Activated CD8-positive, alpha-beta memory T cell treated with anti-CD3 and anti-CD28 coated beads, Interleukin-2, amount 10 ng/mL, durations not matched to agents 7 days and 5 days (primary cell): ENCODE measurements around the gene ZNF12. TPM values are rescaled to one million over a fixed set of nuclear protein-coding genes. Genes with fewer than 3 reads are reported as not detected.

Source experiments
- ATAC-seq: fragments of 150-1000 bp; cut with Tn5 transposase; one replicate; pipeline ENCODE4 v1.10.0; 2021; ENCODE audit warnings: moderate library complexity
- CTCF ChIA-PET: fragments of 350-600 bp; sonication (Branson Sonifier 250); formaldehyde crosslinking; loops from one replicate; lab custom pipeline; 2021; ENCODE audit warnings: antibody characterized with exemption; lab: Charles Lee
- DNase-seq: peaks from one replicate; pipeline ENCODE4 v3.0.0-alpha.2; 2020
- H3K27ac Mint-ChIP-seq: one replicate; pipeline ENCODE4 v1.8.0; 2021; ENCODE audit warnings: mild to moderate bottlenecking, mixed read lengths
- H3K27me3 Mint-ChIP-seq: one replicate; pipeline ENCODE4 v1.8.0; 2021; ENCODE audit warnings: mixed read lengths
- H3K36me3 Mint-ChIP-seq: one replicate; pipeline ENCODE4 v1.8.0; 2021; ENCODE audit warnings: mild to moderate bottlenecking, mixed read lengths
- H3K4me1 Mint-ChIP-seq: one replicate; pipeline ENCODE4 v1.8.0; 2021; ENCODE audit warnings: mixed read lengths
- H3K4me3 Mint-ChIP-seq: one replicate; pipeline ENCODE4 v1.8.0; 2021; ENCODE audit warnings: mild to moderate bottlenecking, moderate library complexity, mixed read lengths
- H3K9me3 Mint-ChIP-seq: one replicate; pipeline ENCODE4 v1.8.0; 2022; ENCODE audit warnings: low read depth, mixed read lengths
- total RNA-seq, 2 experiments: library from RNA; stranded (reverse); gene quantifications; one replicate each; pipeline ENCODE4 v1.2.3, GENCODE V29; 2021

ZNF12 gene
- total RNA-seq, 2 experiments from 2014 or later = 17.3 to 25.1 TPM

- no peak overlapping the region for H3K4me3 Mint-ChIP-seq
- no peak for ATAC-seq
- no peaks in the 10 kb centered on the region for H3K9me3 Mint-ChIP-seq
- H3K27me3 Mint-ChIP-seq = peaks cover 14% of the 10 kb centered on the region
- H3K4me1 Mint-ChIP-seq = no peaks in the 10 kb centered on the region
- no peak for DNase-seq
- CTCF ChIA-PET = interaction anchor here (0.5 to 1.6 kb wide), 2 partner anchors 11 to 632 kb away, joined by 3 read pairs; no protein-coding TSS in a partner anchor
- peaks cover 19% of the 10 kb centered on the region for H3K36me3 Mint-ChIP-seq
- no peak overlapping the region for H3K27ac Mint-ChIP-seq
These were observed 48.0 kb downstream of the ZNF12 start for GRCh38 chr7:6658618-6659345.

- no peak overlapping the region for H3K4me3 Mint-ChIP-seq
- CTCF ChIA-PET = no interaction called here
- peaks cover 29% of the 10 kb centered on the region for H3K36me3 Mint-ChIP-seq
- ATAC-seq (no peak), DNase-seq (no peak)
- peaks cover 8% of the 10 kb centered on the region for H3K27me3 Mint-ChIP-seq
- H3K9me3 Mint-ChIP-seq = no peaks in the 10 kb centered on the region
- H3K4me1 Mint-ChIP-seq = no peaks in the 10 kb centered on the region
- no peak overlapping the region for H3K27ac Mint-ChIP-seq
These were observed 50.3 kb downstream of the ZNF12 start for GRCh38 chr7:6656413-6656812.

- Mint-ChIP-seq H3K27ac (no peak overlapping the region), H3K4me3 (no peak overlapping the region), H3K4me1 (no peaks in the 10 kb centered on the region), H3K36me3 (peaks cover 35% of the 10 kb centered on the region), H3K9me3 (peaks cover 3% of the 10 kb centered on the region), H3K27me3 (peaks cover 4% of the 10 kb centered on the region)
- ATAC-seq = no peak
- DNase-seq = no peak
- CTCF ChIA-PET = no interaction called here
These were observed 50.9 kb downstream of the ZNF12 start for GRCh38 chr7:6655636-6656385.

GRCh38 chr7:6654842-6655610 lies 51.7 kb downstream of the ZNF12 start:
- H3K4me3 Mint-ChIP-seq = no peak overlapping the region
- H3K27ac Mint-ChIP-seq = no peak overlapping the region
- peaks cover 4% of the 10 kb centered on the region for H3K9me3 Mint-ChIP-seq
- CTCF ChIA-PET = no interaction called here
- DNase-seq = no peak
- no peak for ATAC-seq
- peaks cover 4% of the 10 kb centered on the region for H3K27me3 Mint-ChIP-seq
- peaks cover 43% of the 10 kb centered on the region for H3K36me3 Mint-ChIP-seq
- no peaks in the 10 kb centered on the region for H3K4me1 Mint-ChIP-seq

GRCh38 chr7:6654113-6654841 lies 52.5 kb downstream of the ZNF12 start:
- Mint-ChIP-seq H3K4me3 (no peak overlapping the region), H3K9me3 (peaks cover 4% of the 10 kb centered on the region), H3K27me3 (no peaks in the 10 kb centered on the region), H3K36me3 (peaks cover 49% of the 10 kb centered on the region), H3K4me1 (no peaks in the 10 kb centered on the region), H3K27ac (no peak overlapping the region)
- no peak for ATAC-seq
- no peak for DNase-seq
- CTCF ChIA-PET = no interaction called here

GRCh38 chr7:6653071-6654003 lies 53.4 kb downstream of the ZNF12 start:
- peaks cover 56% of the 10 kb centered on the region for H3K36me3 Mint-ChIP-seq
- H3K27me3 Mint-ChIP-seq = no peaks in the 10 kb centered on the region
- H3K27ac Mint-ChIP-seq = no peak overlapping the region
- DNase-seq = no peak
- H3K4me1 Mint-ChIP-seq = no peaks in the 10 kb centered on the region
- H3K9me3 Mint-ChIP-seq = peaks cover 4% of the 10 kb centered on the region
- H3K4me3 Mint-ChIP-seq = no peak overlapping the region
- CTCF ChIA-PET = no interaction called here
- no peak for ATAC-seq

GRCh38 chr7:6652446-6653011 lies 54.2 kb downstream of the ZNF12 start:
- Mint-ChIP-seq H3K27me3 (no peaks in the 10 kb centered on the region), H3K9me3 (peaks cover 4% of the 10 kb centered on the region), H3K27ac (no peak overlapping the region), H3K4me3 (no peak overlapping the region), H3K36me3 (peaks cover 61% of the 10 kb centered on the region), H3K4me1 (no peaks in the 10 kb centered on the region)
- CTCF ChIA-PET = no interaction called here
- DNase-seq (no peak), ATAC-seq (no peak)

GRCh38 chr7:6651851-6652445 lies 54.8 kb downstream of the ZNF12 start:
- ATAC-seq = no peak
- H3K4me3 Mint-ChIP-seq = no peak overlapping the region
- no peak for DNase-seq
- no peaks in the 10 kb centered on the region for H3K4me1 Mint-ChIP-seq
- H3K27ac Mint-ChIP-seq = no peak overlapping the region
- CTCF ChIA-PET = no interaction called here
- H3K9me3 Mint-ChIP-seq = peaks cover 4% of the 10 kb centered on the region
- H3K36me3 Mint-ChIP-seq = peaks cover 66% of the 10 kb centered on the region
- H3K27me3 Mint-ChIP-seq = no peaks in the 10 kb centered on the region

- Mint-ChIP-seq H3K27ac (no peak overlapping the region), H3K4me3 (no peak overlapping the region), H3K4me1 (no peaks in the 10 kb centered on the region), H3K27me3 (no peaks in the 10 kb centered on the region), H3K9me3 (peaks cover 4% of the 10 kb centered on the region), H3K36me3 (peaks cover 74% of the 10 kb centered on the region)
- ATAC-seq (no peak), DNase-seq (no peak)
- CTCF ChIA-PET = no interaction called here
These were observed 56.2 kb downstream of the ZNF12 start for GRCh38 chr7:6650521-6651011.

- H3K4me1 Mint-ChIP-seq = no peaks in the 10 kb centered on the region
- H3K9me3 Mint-ChIP-seq = peaks cover 4% of the 10 kb centered on the region
- no peak overlapping the region for H3K4me3 Mint-ChIP-seq
- DNase-seq (no peak), ATAC-seq (no peak)
- no peak overlapping the region for H3K27ac Mint-ChIP-seq
- no peaks in the 10 kb centered on the region for H3K27me3 Mint-ChIP-seq
- CTCF ChIA-PET = interaction anchor here (1.4 kb wide), 1 partner anchor 10 kb away, joined by 4 read pairs; no protein-coding TSS in a partner anchor
- peaks cover 71% of the 10 kb centered on the region for H3K36me3 Mint-ChIP-seq
These were observed 56.7 kb downstream of the ZNF12 start for GRCh38 chr7:6650086-6650485.

- Mint-ChIP-seq H3K4me3 (no peak overlapping the region), H3K36me3 (peaks cover 72% of the 10 kb centered on the region), H3K27ac (no peak overlapping the region), H3K27me3 (no peaks in the 10 kb centered on the region), H3K9me3 (peaks cover 4% of the 10 kb centered on the region), H3K4me1 (no peaks in the 10 kb centered on the region)
- CTCF ChIA-PET = interaction anchor here (1.0 to 1.4 kb wide), 2 partner anchors 11 to 29 kb away, joined by 3 to 4 read pairs; no protein-coding TSS in a partner anchor
- ATAC-seq = no peak
- DNase-seq = no peak
These were observed 57.3 kb downstream of the ZNF12 start for GRCh38 chr7:6649241-6649961.
